Dermis lymphatic vessel endothelial cell (primary cell): ENCODE measurements around the gene MAST1. TPM values are rescaled to one million over a fixed set of nuclear protein-coding genes. Genes with fewer than 3 reads are reported as not detected.

Source experiments
- total RNA-seq: library from RNA; depleted of rRNA; stranded (reverse); fragments of >200 nt; gene quantifications from 2 replicates; pipeline ENCODE4 v1.2.1, GENCODE V29; 2014

Gene MAST1
- total RNA-seq = 0.76 and 1.2 TPM in 2 replicates

GRCh38 chr19:12838182-12838885 is at the start of gene MAST1:
MAST1 (plus strand) TSS chr19:12838515; CDS start chr19:12838573, 58 bp downstream.

GRCh38 chr19:12791345-12792050 is 46.8 kb upstream of the MAST1 start, which contains the start of gene JUNB:
JUNB (plus strand) TSS chr19:12791486; CDS start chr19:12791772, 286 bp downstream.

GRCh38 chr19:12801466-12802266 is 36.6 kb upstream of the MAST1 start, which contains the start of the genes PRDX2 and THSD8:
PRDX2 (minus strand) TSS chr19:12801800; CDS start chr19:12801261, 539 bp downstream.
THSD8 (plus strand) TSS chr19:12802069; CDS start chr19:12802072, 3 bp downstream.

GRCh38 chr19:12806242-12807081 is 31.9 kb upstream of the MAST1 start, which contains the start of gene RNASEH2A:
RNASEH2A (plus strand) TSS chr19:12806584; CDS start chr19:12806674, 90 bp downstream.

GRCh38 chr19:12834566-12834943 is 3.8 kb upstream of the MAST1 start, which contains the start of gene RTBDN:
RTBDN (minus strand) TSS chr19:12834579; CDS start chr19:12829979, 4,600 bp downstream.

GRCh38 chr19:12881172-12881808 is 43.0 kb downstream of the MAST1 start, which contains the start of gene DNASE2:
DNASE2 (minus strand) TSS chr19:12881449; CDS start chr19:12881375, 74 bp downstream.

GRCh38 chr19:12886969-12887747 is 48.8 kb downstream of the MAST1 start, which contains the start of gene KLF1:
KLF1 (minus strand) TSS chr19:12887201; CDS start chr19:12887140, 61 bp downstream.

GRCh38 chr19:12890787-12891552 is 52.7 kb downstream of the MAST1 start, which contains the start of gene GCDH:
GCDH (plus strand) TSS chr19:12891160; CDS start chr19:12891305, 145 bp downstream.

Other genes starting within 250 kb of the MAST1 start
- gene ZNF490, start 227.7 kb upstream of the MAST1 start, total RNA-seq = 7.4 and 8.1 TPM in 2 replicates
- 13.8 and 14.4 TPM in 2 replicates for gene ZNF791, start 227.6 kb upstream of the MAST1 start, total RNA-seq
- gene MAN2B1, start 171.8 kb upstream of the MAST1 start, total RNA-seq = 51.4 and 57.1 TPM in 2 replicates
- gene WDR83, start 171.7 kb upstream of the MAST1 start, total RNA-seq = 7.8 and 7.9 TPM in 2 replicates
- 47.4 and 47.6 TPM in 2 replicates for gene DHPS, start 156.6 kb upstream of the MAST1 start, total RNA-seq
- gene GNG14, start 150.5 kb upstream of the MAST1 start, total RNA-seq = not detected in 2 replicates
- gene FBXW9, start 141.9 kb upstream of the MAST1 start, total RNA-seq = 3.5 and 6.4 TPM in 2 replicates
- gene TNPO2, start 114.6 kb upstream of the MAST1 start, total RNA-seq = 18.7 and 20.4 TPM in 2 replicates
- gene TRIR, start 103.8 kb upstream of the MAST1 start, total RNA-seq = 170 and 174 TPM in 2 replicates
- gene GET3, start 101.0 kb upstream of the MAST1 start, total RNA-seq = 77.6 and 85.5 TPM in 2 replicates
- not detected in 2 replicates for gene BEST2, start 86.7 kb upstream of the MAST1 start, total RNA-seq
- gene HOOK2, start 63.0 kb upstream of the MAST1 start, total RNA-seq = 9.7 and 10.6 TPM in 2 replicates
- gene JUNB, start 47.0 kb upstream of the MAST1 start, total RNA-seq = 149 and 187 TPM in 2 replicates
- gene PRDX2, start 36.7 kb upstream of the MAST1 start, total RNA-seq = 170 and 189 TPM in 2 replicates
- not detected in 2 replicates for gene THSD8, start 36.4 kb upstream of the MAST1 start, total RNA-seq
- gene RNASEH2A, start 31.9 kb upstream of the MAST1 start, total RNA-seq = 8.3 and 10.6 TPM in 2 replicates
- not detected in 2 replicates for gene RTBDN, start 3.9 kb upstream of the MAST1 start, total RNA-seq
- gene DNASE2, start 42.9 kb downstream of the MAST1 start, total RNA-seq = 27.9 and 30.7 TPM in 2 replicates
- gene KLF1, start 48.7 kb downstream of the MAST1 start, total RNA-seq = 0.09 TPM in 1 of 2 replicates, not detected in the other
- 19.4 and 19.8 TPM in 2 replicates for gene GCDH, start 52.6 kb downstream of the MAST1 start, total RNA-seq
- 0.11 TPM in 1 of 2 replicates, not detected in the other for gene SYCE2, start 80.8 kb downstream of the MAST1 start, total RNA-seq
- 28.2 and 41.6 TPM in 2 replicates for gene FARSA, start 95.2 kb downstream of the MAST1 start, total RNA-seq
- gene CALR, start 100.1 kb downstream of the MAST1 start, total RNA-seq = 1,472 and 1,781 TPM in 2 replicates
- 50.2 and 60.8 TPM in 2 replicates for gene RAD23A, start 107.3 kb downstream of the MAST1 start, total RNA-seq
- gene GADD45GIP1, start 118.7 kb downstream of the MAST1 start, total RNA-seq = 14.5 and 23.3 TPM in 2 replicates
- gene DAND5, start 131.1 kb downstream of the MAST1 start, total RNA-seq = 0.22 and 0.34 TPM in 2 replicates
- gene NFIX, start 157.0 kb downstream of the MAST1 start, total RNA-seq = 10.7 and 21.7 TPM in 2 replicates